LNCaP clone FGC (cell line): Measurements from ENCODE around the gene DDA1.

Experiments
- DNase-seq: peaks from one replicate; pipeline ENCODE4 v3.0.0-alpha.2; 2011; ENCODE audit warnings: low read depth
- H3K4me3 ChIP-seq: 2 replicates; pipeline ENCODE4 v1.5.1; 2011; ENCODE audit warnings: mild to moderate bottlenecking, low read depth, low read length, control low read depth
- TF ChIP-seq, protein P1 (sequence below): IDR thresholded peaks from 2 replicates; pipeline ENCODE4 v1.5.1; 2012; ENCODE audit warnings: mild to moderate bottlenecking; ENCODE audit not compliant: control insufficient read depth, insufficient read depth; ENCODE audit errors: extremely low read depth

DDA1 gene

DNA sequence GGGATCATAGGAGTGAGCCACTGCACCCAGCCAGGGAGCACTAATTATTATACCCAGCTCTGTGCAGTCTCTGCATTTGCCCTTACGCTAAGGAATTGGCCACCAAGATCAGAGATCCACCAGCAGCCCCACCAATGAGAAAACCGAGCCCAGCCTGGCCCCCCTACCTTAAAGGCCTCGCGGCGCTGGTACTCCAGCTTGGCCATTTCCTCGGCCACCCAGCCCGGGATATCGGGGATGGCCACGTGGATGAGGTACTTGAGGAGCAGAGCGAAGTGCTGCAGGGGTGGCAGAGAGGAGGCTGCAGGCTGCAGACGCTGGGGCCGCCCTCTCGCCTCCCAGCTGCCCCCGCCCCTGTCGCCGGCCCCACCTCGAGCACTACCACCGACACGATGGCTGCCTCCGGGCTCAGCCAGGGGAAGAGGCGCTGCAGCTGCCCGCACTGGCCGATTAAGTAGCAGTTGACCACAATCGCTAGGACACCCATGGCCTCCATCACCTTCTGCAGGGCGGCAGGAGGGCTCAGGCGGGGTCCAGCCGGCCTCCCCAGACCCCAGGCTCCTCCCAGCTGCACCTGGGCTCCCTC lies 17.8 kb downstream of the DDA1 start:
- TF ChIP-seq, protein P1, sequence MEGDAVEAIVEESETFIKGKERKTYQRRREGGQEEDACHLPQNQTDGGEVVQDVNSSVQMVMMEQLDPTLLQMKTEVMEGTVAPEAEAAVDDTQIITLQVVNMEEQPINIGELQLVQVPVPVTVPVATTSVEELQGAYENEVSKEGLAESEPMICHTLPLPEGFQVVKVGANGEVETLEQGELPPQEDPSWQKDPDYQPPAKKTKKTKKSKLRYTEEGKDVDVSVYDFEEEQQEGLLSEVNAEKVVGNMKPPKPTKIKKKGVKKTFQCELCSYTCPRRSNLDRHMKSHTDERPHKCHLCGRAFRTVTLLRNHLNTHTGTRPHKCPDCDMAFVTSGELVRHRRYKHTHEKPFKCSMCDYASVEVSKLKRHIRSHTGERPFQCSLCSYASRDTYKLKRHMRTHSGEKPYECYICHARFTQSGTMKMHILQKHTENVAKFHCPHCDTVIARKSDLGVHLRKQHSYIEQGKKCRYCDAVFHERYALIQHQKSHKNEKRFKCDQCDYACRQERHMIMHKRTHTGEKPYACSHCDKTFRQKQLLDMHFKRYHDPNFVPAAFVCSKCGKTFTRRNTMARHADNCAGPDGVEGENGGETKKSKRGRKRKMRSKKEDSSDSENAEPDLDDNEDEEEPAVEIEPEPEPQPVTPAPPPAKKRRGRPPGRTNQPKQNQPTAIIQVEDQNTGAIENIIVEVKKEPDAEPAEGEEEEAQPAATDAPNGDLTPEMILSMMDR: no peak
- DNase-seq: no peak
- H3K4me3 ChIP-seq: peak overlapping the region; percentile 57

DNA sequence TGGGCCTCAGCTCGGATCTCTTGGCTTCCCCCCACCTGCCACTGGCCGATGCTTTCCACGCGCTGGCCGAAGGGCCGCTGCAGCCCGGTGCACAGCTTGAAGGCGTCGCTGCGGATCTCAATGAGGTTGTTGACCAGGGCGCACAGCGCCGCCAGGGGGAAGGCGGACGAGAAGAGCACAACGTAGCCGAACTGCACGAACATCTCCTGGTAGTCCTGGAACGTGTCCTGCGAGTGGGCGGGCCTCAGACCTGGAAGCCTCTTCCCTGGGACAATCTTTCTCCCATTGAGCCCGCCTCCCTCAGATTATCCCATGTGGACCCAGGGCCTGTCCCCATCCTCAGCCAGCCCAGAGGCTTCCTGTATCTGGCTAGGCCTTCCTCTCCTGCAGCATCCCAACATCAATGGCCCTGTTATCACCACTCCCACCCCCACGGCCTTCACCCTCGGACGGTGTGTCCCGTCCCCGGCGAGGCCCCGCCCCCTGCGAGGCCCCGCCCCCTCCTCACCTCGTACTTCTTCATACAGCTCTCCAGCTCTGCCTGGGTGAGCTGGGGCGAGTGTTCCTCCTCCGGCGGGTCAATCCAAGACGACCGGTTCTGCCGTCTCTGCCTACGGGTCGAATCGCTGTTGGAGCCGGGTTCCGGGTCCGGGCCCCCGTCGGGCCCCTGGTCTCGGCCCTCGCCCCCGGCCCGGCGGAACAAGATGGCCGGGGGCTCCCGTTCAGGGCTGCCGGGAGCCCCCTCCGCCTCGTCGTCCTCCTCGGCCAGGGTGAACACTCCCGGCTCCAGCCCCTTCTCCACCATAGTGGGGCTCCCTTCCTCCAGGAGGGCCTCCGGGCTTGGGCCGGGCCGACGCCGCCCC lies 18.5 kb downstream of the DDA1 start:
- DNase-seq: peak; percentile 91
- TF ChIP-seq, protein P1: peak; percentile 92
- peak overlapping the region; percentile 57 for H3K4me3 ChIP-seq

DNA sequence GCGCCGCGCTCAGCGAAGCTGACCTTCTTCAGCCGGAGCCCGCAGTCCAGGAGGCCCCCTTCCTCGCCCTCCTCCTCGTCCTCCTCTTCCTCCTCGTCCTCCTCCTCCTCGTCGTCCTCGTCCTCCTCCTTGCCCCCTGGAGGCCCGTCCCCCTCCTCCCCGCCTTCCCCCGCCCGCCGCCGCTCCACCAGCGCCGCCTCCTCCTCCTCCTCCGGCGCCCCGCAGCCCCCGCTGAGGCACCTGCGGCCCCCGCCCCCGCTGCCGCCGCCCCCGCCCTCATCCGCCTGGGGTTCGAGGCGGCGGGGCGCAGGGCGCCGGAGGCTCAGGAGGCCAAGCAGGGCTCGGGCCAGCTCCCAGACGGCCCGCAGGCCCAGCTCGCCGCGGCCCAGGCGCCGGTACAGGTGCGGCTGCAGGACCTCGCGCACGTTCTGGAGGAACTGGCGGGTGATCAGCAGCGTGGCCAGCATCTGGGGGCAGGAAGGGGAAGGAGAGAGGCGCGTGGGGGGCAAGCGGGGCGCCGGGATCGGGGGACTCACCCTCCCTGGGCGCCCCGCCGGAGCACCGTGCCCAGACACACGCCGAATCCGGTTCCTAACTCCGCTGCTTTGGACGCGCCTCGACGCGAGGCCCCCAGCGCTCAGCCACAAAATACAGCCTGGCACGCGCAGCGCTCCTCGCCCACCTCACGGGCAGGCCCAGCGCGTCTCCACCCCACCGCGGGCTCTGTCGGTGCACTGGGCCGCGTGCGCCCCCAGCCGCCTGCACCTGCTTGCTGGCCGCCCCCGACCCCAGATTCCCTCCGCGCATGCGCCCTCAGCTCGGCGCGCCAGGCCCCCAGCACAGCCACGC lies 19.4 kb downstream of the DDA1 start:
- H3K4me3 ChIP-seq: peak overlapping the region; percentile 57
- TF ChIP-seq, protein P1: no peak
- DNase-seq: no peak

DNA sequence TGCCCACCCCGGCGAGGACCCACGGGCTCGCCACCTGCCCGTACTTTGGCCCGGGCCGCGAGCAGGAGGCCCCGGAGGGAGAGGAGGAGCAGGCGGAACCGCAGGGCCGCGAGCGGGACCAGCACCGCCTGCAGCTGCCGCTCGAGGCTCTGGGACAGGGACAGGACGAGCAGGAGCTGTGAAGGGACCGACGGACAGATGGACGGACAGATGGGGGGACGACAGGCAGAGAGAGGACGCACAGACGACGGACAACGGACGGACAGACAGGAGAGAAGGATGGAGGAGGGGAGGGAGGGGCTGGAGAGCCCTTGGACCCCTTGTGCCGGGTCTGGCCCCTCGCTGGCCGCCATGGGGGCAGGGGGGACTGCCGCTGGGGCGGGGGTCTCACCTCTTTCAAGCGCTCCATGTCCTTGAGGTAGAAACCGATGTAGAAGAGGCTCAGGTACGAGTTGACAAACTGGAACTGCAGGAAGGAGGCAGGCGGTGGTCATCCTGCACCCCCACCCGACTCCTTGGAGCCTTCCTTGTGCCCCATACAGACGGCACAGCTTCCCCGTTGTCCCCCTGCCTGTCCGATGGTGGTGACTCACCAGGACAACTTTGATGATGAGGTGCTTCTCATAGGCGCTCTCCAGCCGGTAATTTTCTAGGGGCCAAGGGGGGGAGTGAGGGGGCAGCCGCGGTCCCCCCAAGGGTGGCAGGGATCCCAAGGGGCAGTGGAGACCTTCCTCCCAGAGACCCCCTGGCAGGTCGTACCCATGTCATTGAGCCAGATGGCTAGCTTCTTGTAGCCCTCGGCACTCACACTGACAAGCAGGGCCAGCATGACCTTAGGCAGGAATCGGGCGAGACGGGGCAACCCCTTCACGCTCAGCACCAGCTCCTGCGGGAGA lies 20.3 kb downstream of the DDA1 start:
- no peak overlapping the region for H3K4me3 ChIP-seq
- TF ChIP-seq, protein P1: no peak

DNA sequence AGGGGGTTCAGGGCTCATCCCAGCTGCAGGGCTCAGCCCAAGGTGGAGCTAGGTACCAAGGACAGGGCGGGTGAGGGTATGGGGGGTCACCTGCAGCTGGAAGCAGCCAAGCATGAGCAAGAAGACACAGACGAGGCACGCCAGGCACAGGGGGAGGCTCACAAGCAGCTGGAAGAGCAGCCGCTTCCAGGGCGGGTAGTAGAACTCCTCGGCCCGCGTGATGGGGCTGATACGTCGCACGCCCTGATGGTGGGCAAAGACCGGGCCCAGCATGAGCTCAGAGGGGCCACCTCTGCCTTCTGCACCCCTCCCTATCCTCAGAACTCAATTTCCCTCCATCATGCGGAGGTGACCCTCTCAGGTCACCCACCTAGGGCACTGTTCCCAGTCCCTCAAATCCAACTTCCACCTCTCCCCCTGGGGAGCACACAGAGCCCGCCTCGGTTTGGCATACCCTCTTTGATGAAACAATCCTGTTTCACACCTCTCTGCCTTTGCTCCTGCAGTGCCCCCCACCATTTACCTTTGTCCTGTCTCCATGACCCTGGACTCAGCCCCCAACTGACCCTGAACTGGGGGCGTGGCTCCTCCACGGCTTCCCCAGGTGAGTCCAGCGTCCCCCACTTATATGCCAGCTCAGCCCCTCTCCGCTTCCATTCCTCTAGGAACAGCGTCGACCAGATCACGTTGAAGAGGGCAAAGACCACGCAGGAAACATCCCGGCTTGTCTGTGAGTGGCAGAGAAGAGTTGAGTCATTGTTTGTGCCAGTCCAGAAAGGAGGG lies 21.1 kb downstream of the DDA1 start:
- TF ChIP-seq, protein P1: no peak
- no peak for DNase-seq
- no peak overlapping the region for H3K4me3 ChIP-seq

More for the DNA sequence above, 20.3 kb downstream of the DDA1 start:
- no peak for DNase-seq
